Measurements from ENCODE around the gene STK32A.
A peak's percentile ranks its signal among the peaks of the same experiment; 100 is the strongest.

GRCh38 chr5:147369742-147370374, 135.0 kb downstream of the STK32A start:
- TF ChIP-seq MAX (IDR thresholded peaks at IDR 0.05) (no peak), CTCF (IDR thresholded peaks at IDR 0.05; ENCODE audit: low read depth, low read length, missing input control) (peak; percentile 28), FOXA1 (IDR thresholded peaks at IDR 0.05) (no peak), ZBTB33 (IDR thresholded peaks at IDR 0.05) (no peak), REST (IDR thresholded peaks at IDR 0.05) (no peak), GABPA (IDR thresholded peaks at IDR 0.05 in 1 of 2, conservative IDR thresholded peaks at IDR 0.05 in 1 of 2) (no peak), JUND (IDR thresholded peaks at IDR 0.05) (no peak), RXRA (IDR thresholded peaks at IDR 0.05) (no peak), RAD21 (IDR thresholded peaks at IDR 0.05) (peak; percentile 53 to 62)

All from liver (tissue), 3 donors.